HG03432 (cell line): ENCODE data around the gene IL1RAPL2.

ENCODE experiments used
- ATAC-seq: cut with Tn5 transposase; IDR thresholded peaks from one replicate; pipeline ENCODE4 v1.9.1; 2021; ENCODE audit warnings: mild to moderate bottlenecking, moderate library complexity; ENCODE audit not compliant: unreplicated experiment

IL1RAPL2 gene

GRCh38 chrX:105349476-105349875, 783.5 kb downstream of the IL1RAPL2 start:
- no peak for ATAC-seq

- no peak for ATAC-seq
Measured at GRCh38 chrX:105375816-105376215, 809.8 kb downstream of the IL1RAPL2 start.

GRCh38 chrX:105424729-105425128, 858.7 kb downstream of the IL1RAPL2 start:
- ATAC-seq: no peak

GRCh38 chrX:105451401-105451800, 885.4 kb downstream of the IL1RAPL2 start:
- ATAC-seq: no peak

- no peak for ATAC-seq
Measured at GRCh38 chrX:105458846-105459245, 892.8 kb downstream of the IL1RAPL2 start.

GRCh38 chrX:105460376-105460775, 894.4 kb downstream of the IL1RAPL2 start:
- ATAC-seq: no peak

- ATAC-seq: no peak
Measured at GRCh38 chrX:105461016-105461415, 895.0 kb downstream of the IL1RAPL2 start.

- ATAC-seq: no peak
Measured at GRCh38 chrX:105462186-105462585, 896.2 kb downstream of the IL1RAPL2 start.

- ATAC-seq: no peak
Measured at GRCh38 chrX:105463473-105463872, 897.5 kb downstream of the IL1RAPL2 start.

- no peak for ATAC-seq
Measured at GRCh38 chrX:105464618-105465017, 898.6 kb downstream of the IL1RAPL2 start.

GRCh38 chrX:105468741-105469140, 902.7 kb downstream of the IL1RAPL2 start:
- no peak for ATAC-seq

- no peak for ATAC-seq
Measured at GRCh38 chrX:105471597-105471996, 905.6 kb downstream of the IL1RAPL2 start.

GRCh38 chrX:105475801-105476200, 909.8 kb downstream of the IL1RAPL2 start:
- no peak for ATAC-seq

GRCh38 chrX:105477351-105477750, 911.4 kb downstream of the IL1RAPL2 start:
- no peak for ATAC-seq

GRCh38 chrX:105480646-105481310, 914.8 kb downstream of the IL1RAPL2 start:
- ATAC-seq: no peak

GRCh38 chrX:105483011-105483410, 917.0 kb downstream of the IL1RAPL2 start:
- no peak for ATAC-seq

GRCh38 chrX:105488716-105489115, 922.7 kb downstream of the IL1RAPL2 start:
- ATAC-seq: no peak

- ATAC-seq: no peak
Measured at GRCh38 chrX:105495376-105495775, 929.4 kb downstream of the IL1RAPL2 start.

- ATAC-seq: no peak
Measured at GRCh38 chrX:105502336-105502735, 936.3 kb downstream of the IL1RAPL2 start.

- no peak for ATAC-seq
Measured at GRCh38 chrX:105515561-105515960, 949.6 kb downstream of the IL1RAPL2 start.

- no peak for ATAC-seq
Measured at GRCh38 chrX:105526431-105526830, 960.4 kb downstream of the IL1RAPL2 start.

- no peak for ATAC-seq
Measured at GRCh38 chrX:105527759-105528158, 961.8 kb downstream of the IL1RAPL2 start.

GRCh38 chrX:105533951-105534350, 968.0 kb downstream of the IL1RAPL2 start:
- no peak for ATAC-seq
